ENCODE results near the gene GNB1L.

Gene GNB1L

GRCh38 chr22:19820880-19821522, 33.7 kb downstream of the GNB1L start:
- H3K27ac ChIP-seq (ENCODE audit: low read length), result no peak overlapping the region
- no CpG with 5 or more reads among the region's 18 CpGs for WGBS (ENCODE audit: insufficient coverage, insufficient read length)
- no peaks in the 10 kb centered on the region for H3K9me3 ChIP-seq (ENCODE audit: control insufficient read depth, insufficient read depth, low read length)
- no peaks in the 10 kb centered on the region for H3K27me3 ChIP-seq (ENCODE audit: control insufficient read depth, insufficient read depth, low read length)
- DNase-seq (ENCODE audit: low read depth, low spot score), result no peak
- H3K4me3 ChIP-seq (ENCODE audit: low read length), result no peak overlapping the region
- H3K36me3 ChIP-seq (ENCODE audit: control insufficient read depth, insufficient read depth, low read length), result no peaks in the 10 kb centered on the region
- no peaks in the 10 kb centered on the region for H3K4me1 ChIP-seq (ENCODE audit: control insufficient read depth, insufficient read depth, low read length)

- H3K4me3 ChIP-seq (ENCODE audit: low read length), result no peak overlapping the region
- H3K4me1 ChIP-seq (ENCODE audit: control insufficient read depth, insufficient read depth, low read length), result no peaks in the 10 kb centered on the region
- WGBS (ENCODE audit: insufficient coverage, insufficient read length), result no CpG with 5 or more reads among the region's 21 CpGs
- no peaks in the 10 kb centered on the region for H3K9me3 ChIP-seq (ENCODE audit: control insufficient read depth, insufficient read depth, low read length)
- no peaks in the 10 kb centered on the region for H3K36me3 ChIP-seq (ENCODE audit: control insufficient read depth, insufficient read depth, low read length)
- DNase-seq (ENCODE audit: low read depth, low spot score), result no peak
- H3K27ac ChIP-seq (ENCODE audit: low read length), result no peak overlapping the region
- no peaks in the 10 kb centered on the region for H3K27me3 ChIP-seq (ENCODE audit: control insufficient read depth, insufficient read depth, low read length)
These were observed 34.5 kb downstream of the GNB1L start for GRCh38 chr22:19819911-19820879.

- DNase-seq (ENCODE audit: low read depth, low spot score), result no peak
- Histone ChIP-seq H3K4me1 (ENCODE audit: control insufficient read depth, insufficient read depth, low read length) (no peaks in the 10 kb centered on the region), H3K9me3 (ENCODE audit: control insufficient read depth, insufficient read depth, low read length) (no peaks in the 10 kb centered on the region), H3K27ac (ENCODE audit: low read length) (no peak overlapping the region), H3K27me3 (ENCODE audit: control insufficient read depth, insufficient read depth, low read length) (no peaks in the 10 kb centered on the region), H3K36me3 (ENCODE audit: control insufficient read depth, insufficient read depth, low read length) (no peaks in the 10 kb centered on the region), H3K4me3 (ENCODE audit: low read length) (no peak overlapping the region)
- no CpG with 5 or more reads among the region's 14 CpGs for WGBS (ENCODE audit: insufficient coverage, insufficient read length)
These were observed 35.3 kb downstream of the GNB1L start for GRCh38 chr22:19819208-19819910.

- no peak overlapping the region for H3K27ac ChIP-seq (ENCODE audit: low read length)
These were observed 36.1 kb downstream of the GNB1L start for GRCh38 chr22:19818324-19819207.

GRCh38 chr22:19816372-19817119, 38.1 kb downstream of the GNB1L start:
- Histone ChIP-seq H3K4me1 (ENCODE audit: control insufficient read depth, insufficient read depth, low read length) (no peaks in the 10 kb centered on the region; the same call in 1 of the 2 replicates), H3K27me3 (ENCODE audit: control insufficient read depth, insufficient read depth, low read length) (no peaks in the 10 kb centered on the region), H3K27ac (ENCODE audit: low read length) (no peak overlapping the region), H3K36me3 (ENCODE audit: control insufficient read depth, insufficient read depth, low read length) (no peaks in the 10 kb centered on the region; the same call in 1 of the 2 replicates), H3K4me3 (ENCODE audit: low read length) (no peak overlapping the region), H3K9me3 (ENCODE audit: control insufficient read depth, insufficient read depth, low read length) (no peaks in the 10 kb centered on the region)
- no peak for DNase-seq (ENCODE audit: low read depth, low spot score)
- 100% methylated on average over 1 of the region's 14 CpGs for WGBS (ENCODE audit: insufficient coverage, insufficient read length)

More at GRCh38 chr22:19818324-19819207, 36.1 kb downstream of the GNB1L start:
- WGBS (ENCODE audit: insufficient coverage, insufficient read length), result no CpG with 5 or more reads among the region's 17 CpGs
- Histone ChIP-seq H3K4me1 (ENCODE audit: control insufficient read depth, insufficient read depth, low read length) (no peaks in the 10 kb centered on the region), H3K9me3 (ENCODE audit: control insufficient read depth, insufficient read depth, low read length) (no peaks in the 10 kb centered on the region), H3K36me3 (ENCODE audit: control insufficient read depth, insufficient read depth, low read length) (no peaks in the 10 kb centered on the region), H3K4me3 (ENCODE audit: low read length) (no peak overlapping the region), H3K27me3 (ENCODE audit: control insufficient read depth, insufficient read depth, low read length) (no peaks in the 10 kb centered on the region)
- DNase-seq (ENCODE audit: low read depth, low spot score), result no peak

- DNase-seq (ENCODE audit: low read depth, low spot score), result no peak
- H3K4me1 ChIP-seq (ENCODE audit: control insufficient read depth, insufficient read depth, low read length), result no peaks in the 10 kb centered on the region; the same call in 1 of the 2 replicates
- WGBS (ENCODE audit: insufficient coverage, insufficient read length), result no CpG with 5 or more reads among the region's 16 CpGs
- no peaks in the 10 kb centered on the region for H3K9me3 ChIP-seq (ENCODE audit: control insufficient read depth, insufficient read depth, low read length)
- H3K36me3 ChIP-seq (ENCODE audit: control insufficient read depth, insufficient read depth, low read length), result no peaks in the 10 kb centered on the region; the same call in 1 of the 2 replicates
- H3K27ac ChIP-seq (ENCODE audit: low read length), result no peak overlapping the region
- no peaks in the 10 kb centered on the region for H3K27me3 ChIP-seq (ENCODE audit: control insufficient read depth, insufficient read depth, low read length)
- no peak overlapping the region for H3K4me3 ChIP-seq (ENCODE audit: low read length)
These were observed 38.8 kb downstream of the GNB1L start for GRCh38 chr22:19815823-19816290.

GRCh38 chr22:19815093-19815822, 39.4 kb downstream of the GNB1L start:
- DNase-seq (ENCODE audit: low read depth, low spot score), result no peak
- no peak overlapping the region for H3K27ac ChIP-seq (ENCODE audit: low read length)
- no CpG with 5 or more reads among the region's 18 CpGs for WGBS (ENCODE audit: insufficient coverage, insufficient read length)
- H3K9me3 ChIP-seq (ENCODE audit: control insufficient read depth, insufficient read depth, low read length), result no peaks in the 10 kb centered on the region
- H3K27me3 ChIP-seq (ENCODE audit: control insufficient read depth, insufficient read depth, low read length), result no peaks in the 10 kb centered on the region
- no peaks in the 10 kb centered on the region; the same call in 1 of the 2 replicates for H3K4me1 ChIP-seq (ENCODE audit: control insufficient read depth, insufficient read depth, low read length)
- H3K36me3 ChIP-seq (ENCODE audit: control insufficient read depth, insufficient read depth, low read length), result no peaks in the 10 kb centered on the region; the same call in 1 of the 2 replicates
- H3K4me3 ChIP-seq (ENCODE audit: low read length), result no peak overlapping the region

- Histone ChIP-seq H3K27ac (ENCODE audit: low read length) (no peak overlapping the region), H3K4me3 (ENCODE audit: low read length) (no peak overlapping the region), H3K36me3 (ENCODE audit: control insufficient read depth, insufficient read depth, low read length) (no peaks in the 10 kb centered on the region; the same call in 1 of the 2 replicates), H3K4me1 (ENCODE audit: control insufficient read depth, insufficient read depth, low read length) (no peaks in the 10 kb centered on the region; the same call in 1 of the 2 replicates), H3K27me3 (ENCODE audit: control insufficient read depth, insufficient read depth, low read length) (no peaks in the 10 kb centered on the region), H3K9me3 (ENCODE audit: control insufficient read depth, insufficient read depth, low read length) (no peaks in the 10 kb centered on the region)
- WGBS (ENCODE audit: insufficient coverage, insufficient read length), result no CpG with 5 or more reads among the region's 5 CpGs
- no peak for DNase-seq (ENCODE audit: low read depth, low spot score)
These were observed 40.2 kb downstream of the GNB1L start for GRCh38 chr22:19814428-19814827.

Data from iPS DF 6.9 (cell line).